A673 (cell line): Measurements from ENCODE around the gene UBASH3A. TPM values are rescaled to one million over a fixed set of nuclear protein-coding genes. Genes with fewer than 3 reads are reported as not detected.

ENCODE experiments used
- BruUV-seq: library from RNA; stranded (reverse); fragments of 400-500 nt; replicated peaks from 2 replicates; lab custom pipeline; 2021; lab: Mats Ljungman, UMichigan
- CTCF ChIA-PET: fragments of 300-600 bp; sonication (Branson Sonifier 250); formaldehyde crosslinking; loops from one replicate; lab custom pipeline; 2022; ENCODE audit warnings: antibody characterized with exemption; lab: Charles Lee
- POLR2A ChIA-PET: fragments of 300-600 bp; sonication (Branson Sonifier 250); formaldehyde crosslinking; loops from one replicate; lab custom pipeline; 2022; ENCODE audit warnings: antibody characterized with exemption; ENCODE audit not compliant: low non-redundant PET; lab: Charles Lee
- DNase-seq: peaks from one replicate; pipeline ENCODE4 v3.0.0-alpha.2; 2015; ENCODE audit warnings: low spot score
- H3K27ac ChIP-seq: fragments of 200-600 bp; sonication (generic); 2 replicates; pipeline ENCODE4 v1.5.1; 2016; ENCODE audit warnings: mixed run types, low read depth, mild to moderate bottlenecking, mixed read lengths, antibody characterized with exemption, low read length; ENCODE audit not compliant: poor library complexity, severe bottlenecking
- H3K27me3 ChIP-seq: fragments of 200-600 bp; sonication (generic); replicated peaks from 2 replicates; pipeline ENCODE4 v1.6.1; 2017; ENCODE audit warnings: mixed run types, low read depth, mild to moderate bottlenecking, mixed read lengths, antibody characterized with exemption, low read length; ENCODE audit not compliant: insufficient read depth, poor library complexity
- H3K36me3 ChIP-seq: fragments of 200-600 bp; sonication (generic); 2 replicates; pipeline ENCODE4 v1.6.1; 2016; ENCODE audit warnings: mixed run types, mild to moderate bottlenecking, mixed read lengths, antibody characterized with exemption, low read length; ENCODE audit not compliant: insufficient read depth, poor library complexity, severe bottlenecking
- H3K4me1 ChIP-seq: fragments of 200-600 bp; sonication (generic); 2 replicates; pipeline ENCODE4 v1.6.1; 2017; ENCODE audit warnings: mixed run types, mild to moderate bottlenecking, mixed read lengths, antibody characterized with exemption, low read length; ENCODE audit not compliant: insufficient read depth, poor library complexity, severe bottlenecking
- H3K4me3 ChIP-seq: fragments of 200-600 bp; sonication (generic); 2 replicates; pipeline ENCODE4 v1.5.1; 2016; ENCODE audit warnings: low read depth, mixed run types, mild to moderate bottlenecking, mixed read lengths, low read length; ENCODE audit not compliant: poor library complexity, severe bottlenecking
- H3K9me3 ChIP-seq: fragments of 200-600 bp; sonication (generic); 2 replicates; pipeline ENCODE4 v1.6.1; 2016; ENCODE audit warnings: mixed run types, low read depth, mild to moderate bottlenecking, mixed read lengths, antibody characterized with exemption, low read length; ENCODE audit not compliant: poor library complexity, severe bottlenecking
- CTCF ChIP-seq: fragments of 300-800, 200-600 bp; sonication (generic); conservative IDR thresholded peaks from 2 replicates; pipeline ENCODE4 v1.5.1; 2017; ENCODE audit warnings: low read depth, mild to moderate bottlenecking, antibody characterized with exemption, low read length, moderate library complexity, mixed read lengths
- EZH2 ChIP-seq: fragments of 200-600 bp; sonication (generic); IDR thresholded peaks from 2 replicates; pipeline ENCODE4 v1.6.1; 2017; ENCODE audit warnings: borderline replicate concordance, low read depth, mild to moderate bottlenecking, mixed read lengths, antibody characterized with exemption, low read length; ENCODE audit not compliant: poor library complexity, severe bottlenecking
- intact Hi-C: fragments of 100-400 bp; cut with micrococcal nuclease; formaldehyde crosslinking; loops from one replicate; pipeline ENCODE4 v1.10.0; 2022; ENCODE audit not compliant: unreplicated experiment
- total RNA-seq: library from RNA; stranded (reverse); gene quantifications from 2 replicates; pipeline ENCODE4 v1.2.3, GENCODE V29; 2021

The UBASH3A gene
- total RNA-seq, 1 experiment from 2014 or later: not detected

DNA sequence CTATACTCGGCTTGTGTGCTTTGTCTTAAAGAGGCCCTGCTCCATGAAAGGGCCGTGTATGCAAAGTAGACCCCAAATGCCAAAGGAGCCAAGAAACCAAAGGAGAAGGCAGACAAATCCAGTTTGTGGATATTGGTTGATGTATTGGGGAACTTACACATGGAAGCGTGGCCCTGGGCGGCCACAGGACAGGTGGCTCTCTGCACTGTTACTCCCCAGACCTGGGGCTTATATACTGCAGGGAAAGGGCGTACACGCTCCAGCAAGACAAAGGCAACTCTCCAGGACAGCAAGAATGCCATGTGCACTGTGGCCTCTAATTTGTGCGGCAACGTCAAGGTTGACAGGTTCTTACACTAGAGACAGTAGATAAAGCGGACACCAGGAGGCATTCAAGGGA is 67.5 kb downstream of the UBASH3A start:
- ChIA-PET CTCF (no interaction called here), POLR2A (no interaction called here)
- Histone ChIP-seq H3K4me3 (no peak overlapping the region), H3K36me3 (no peaks in the 10 kb centered on the region), H3K27me3 (no peaks in the 10 kb centered on the region), H3K9me3 (no peaks in the 10 kb centered on the region), H3K4me1 (peaks cover 22% of the 10 kb centered on the region), H3K27ac (no peak overlapping the region)
- DNase-seq: no peak
- no peak for TF ChIP-seq EZH2
- no peak for TF ChIP-seq CTCF
- intact Hi-C loops: no loop called here
- BruUV-seq: no TSS peak

DNA sequence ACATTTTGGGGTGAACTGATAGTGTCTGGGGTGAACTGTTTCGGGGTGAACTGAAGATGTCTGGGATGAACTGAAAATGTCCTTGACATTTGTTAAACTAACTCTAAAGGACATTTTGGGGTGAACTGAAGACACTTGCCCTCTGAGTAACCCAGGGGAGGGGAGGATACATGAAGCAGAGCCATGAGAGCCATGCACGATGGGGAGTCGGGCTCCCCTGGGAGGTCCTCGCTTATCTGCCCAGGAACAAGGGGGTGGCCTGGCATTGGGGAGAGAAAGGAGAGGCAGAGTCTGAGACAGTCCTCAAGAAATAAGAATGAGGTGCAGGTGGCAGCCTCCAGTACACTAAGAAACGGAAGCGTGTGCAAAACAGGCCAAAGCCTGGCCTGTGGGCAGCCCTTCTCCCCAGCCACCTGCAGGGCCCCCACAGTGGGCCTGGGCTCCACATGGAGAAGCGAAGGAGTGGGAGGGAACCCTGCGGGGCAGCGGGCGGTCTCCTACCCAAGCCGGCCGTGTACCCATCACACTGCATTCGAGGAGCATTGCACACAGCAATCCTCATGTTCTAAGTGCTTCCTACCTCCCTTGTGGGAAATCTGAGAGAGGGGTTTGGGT is 68.1 kb downstream of the UBASH3A start:
- intact Hi-C loops: no loop called here
- Histone ChIP-seq H3K27ac (no peak overlapping the region), H3K27me3 (no peaks in the 10 kb centered on the region), H3K9me3 (no peaks in the 10 kb centered on the region), H3K4me1 (peaks cover 22% of the 10 kb centered on the region), H3K36me3 (no peaks in the 10 kb centered on the region), H3K4me3 (no peak overlapping the region)
- no peak for DNase-seq
- CTCF ChIA-PET: no interaction called here
- POLR2A ChIA-PET: no interaction called here
- no TSS peak for BruUV-seq
- TF ChIP-seq EZH2 (no peak), CTCF (no peak)

- H3K27me3 ChIP-seq: no peaks in the 10 kb centered on the region
- no TSS peak for BruUV-seq
- POLR2A ChIA-PET: no interaction called here
- no peaks in the 10 kb centered on the region for H3K9me3 ChIP-seq
- H3K4me3 ChIP-seq: no peak overlapping the region
- CTCF ChIA-PET: no interaction called here
- H3K36me3 ChIP-seq: no peaks in the 10 kb centered on the region
- H3K4me1 ChIP-seq: peaks cover 15% of the 10 kb centered on the region
- no peak for TF ChIP-seq CTCF
- no peak for TF ChIP-seq EZH2
- DNase-seq: no peak
- H3K27ac ChIP-seq: no peak overlapping the region
- intact Hi-C loops: no loop called here
These were observed 68.8 kb downstream of the UBASH3A start for GRCh38 chr21:42472521-42472920.
